T-helper 2 cell treated with Interferon-gamma antibody and Interleukin-4, amounts not matched to agents 5 μg/mL and 100 μg/mL, for 36 hours (primary cell): ENCODE measurements around the gene FRMD3.

ENCODE experiments used
- DNase-seq: peaks from one replicate; pipeline ENCODE4 v3.0.0; 2021; ENCODE audit warnings: low spot score
- H3K27ac Mint-ChIP-seq: one replicate; pipeline ENCODE4 v1.8.0; 2021; ENCODE audit warnings: mild to moderate bottlenecking, mixed read lengths
- H3K27me3 Mint-ChIP-seq: one replicate; pipeline ENCODE4 v1.8.0; 2021; ENCODE audit warnings: low read depth, mixed read lengths
- H3K36me3 Mint-ChIP-seq: one replicate; pipeline ENCODE4 v1.8.0; 2021; ENCODE audit warnings: low read depth, mixed read lengths
- H3K4me1 Mint-ChIP-seq: one replicate; pipeline ENCODE4 v1.8.0; 2021; ENCODE audit warnings: low read depth, mixed read lengths
- H3K4me3 Mint-ChIP-seq: one replicate; pipeline ENCODE4 v1.8.0; 2022; ENCODE audit warnings: mild to moderate bottlenecking, moderate library complexity, mixed read lengths
- H3K9me3 Mint-ChIP-seq: one replicate; pipeline ENCODE4 v1.8.0; 2021; ENCODE audit warnings: mixed read lengths

Gene FRMD3

GRCh38 chr9:83477120-83477519, 61.1 kb downstream of the FRMD3 start:
- Mint-ChIP-seq H3K4me1 (peaks cover 18% of the 10 kb centered on the region), H3K36me3 (peaks cover 3% of the 10 kb centered on the region), H3K4me3 (no peak overlapping the region), H3K9me3 (peaks cover 4% of the 10 kb centered on the region), H3K27ac (no peak overlapping the region), H3K27me3 (no peaks in the 10 kb centered on the region)
- DNase-seq: no peak

DNA sequence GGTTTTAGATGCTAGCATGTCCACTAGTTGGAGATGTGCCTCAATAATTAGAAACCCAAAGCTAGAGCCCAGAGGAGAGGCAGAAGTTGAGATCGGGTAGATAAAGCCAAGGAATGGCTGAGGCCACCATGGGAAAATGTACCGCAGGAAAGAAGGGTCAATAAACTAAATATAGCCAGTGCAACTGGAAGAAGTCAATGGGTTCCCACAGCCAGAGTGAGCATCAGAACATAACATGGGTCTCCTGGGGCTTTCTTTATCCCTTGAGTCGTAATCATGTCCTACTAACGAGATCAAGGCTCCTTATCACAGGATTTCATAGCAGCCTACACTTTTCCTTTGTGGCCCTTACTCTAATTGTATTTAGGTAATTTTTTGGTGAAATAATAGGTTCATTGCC, 61.7 kb downstream of the FRMD3 start:
- Mint-ChIP-seq H3K27ac (no peak overlapping the region), H3K9me3 (peaks cover 4% of the 10 kb centered on the region), H3K27me3 (no peaks in the 10 kb centered on the region), H3K4me3 (no peak overlapping the region), H3K36me3 (peaks cover 3% of the 10 kb centered on the region), H3K4me1 (peaks cover 18% of the 10 kb centered on the region)
- DNase-seq: no peak

DNA sequence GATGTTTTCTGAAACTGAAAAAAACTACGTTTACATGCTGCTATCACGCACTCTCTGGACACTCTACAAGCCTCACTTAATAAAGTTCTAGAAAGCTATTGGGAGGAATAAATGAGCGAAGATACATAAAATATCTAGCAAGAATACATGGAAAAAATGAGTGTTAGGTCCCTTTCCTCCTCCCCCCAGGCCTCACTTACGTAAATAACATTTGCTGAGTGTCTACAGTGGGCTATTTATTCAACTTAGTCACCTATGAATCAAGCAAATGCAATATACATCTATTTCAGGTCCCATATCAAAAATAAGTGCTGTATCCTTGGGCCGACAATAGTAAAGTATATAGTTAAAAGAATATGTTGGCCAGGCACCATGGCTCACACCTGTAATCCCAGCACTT, 62.5 kb downstream of the FRMD3 start:
- H3K27me3 Mint-ChIP-seq: peaks cover 6% of the 10 kb centered on the region
- H3K4me3 Mint-ChIP-seq: no peak overlapping the region
- no peak overlapping the region for H3K27ac Mint-ChIP-seq
- H3K9me3 Mint-ChIP-seq: peaks cover 4% of the 10 kb centered on the region
- peaks cover 3% of the 10 kb centered on the region for H3K36me3 Mint-ChIP-seq
- peaks cover 18% of the 10 kb centered on the region for H3K4me1 Mint-ChIP-seq
- DNase-seq: no peak

DNA sequence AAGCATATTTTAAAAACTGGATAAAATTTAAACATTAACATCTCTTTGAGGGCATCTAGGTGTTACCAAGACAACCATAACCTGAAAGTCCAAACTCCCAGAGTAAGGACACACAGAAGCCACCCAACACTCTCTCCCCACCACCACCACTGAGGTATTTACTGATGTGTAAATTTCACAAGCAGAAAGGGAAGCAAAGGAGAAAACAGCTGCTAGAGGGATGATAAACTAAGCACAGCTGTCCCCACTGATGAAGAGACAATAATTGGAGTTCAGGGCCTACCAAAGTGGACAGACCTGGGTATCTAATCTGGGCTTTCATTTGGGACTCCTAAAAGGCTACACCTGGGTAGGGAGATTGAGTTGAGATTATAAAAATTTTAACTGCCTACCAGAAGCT, 63.6 kb downstream of the FRMD3 start:
- Mint-ChIP-seq H3K36me3 (peaks cover 3% of the 10 kb centered on the region), H3K27ac (no peak overlapping the region)

GRCh38 chr9:83473488-83473971, 64.7 kb downstream of the FRMD3 start:
- H3K27ac Mint-ChIP-seq: peak overlapping the region; percentile 81
- H3K27me3 Mint-ChIP-seq: peaks cover 17% of the 10 kb centered on the region
- peaks cover 18% of the 10 kb centered on the region for H3K4me1 Mint-ChIP-seq
- peak overlapping the region; percentile 78 for H3K4me3 Mint-ChIP-seq
- DNase-seq: no peak
- peaks cover 3% of the 10 kb centered on the region for H3K36me3 Mint-ChIP-seq
- no peaks in the 10 kb centered on the region for H3K9me3 Mint-ChIP-seq

More for the DNA sequence above, 63.6 kb downstream of the FRMD3 start:
- Mint-ChIP-seq H3K27me3 (peaks cover 9% of the 10 kb centered on the region), H3K4me1 (peaks cover 18% of the 10 kb centered on the region), H3K9me3 (peaks cover 4% of the 10 kb centered on the region), H3K4me3 (no peak overlapping the region)
- no peak for DNase-seq

- Mint-ChIP-seq H3K9me3 (no peaks in the 10 kb centered on the region), H3K36me3 (peaks cover 3% of the 10 kb centered on the region), H3K27ac (peak overlapping the region; percentile 81), H3K27me3 (peaks cover 20% of the 10 kb centered on the region), H3K4me1 (peaks cover 18% of the 10 kb centered on the region), H3K4me3 (peak overlapping the region; percentile 78)
- DNase-seq: no peak
Observed at GRCh38 chr9:83472764-83473163, 65.4 kb downstream of the FRMD3 start.

DNA sequence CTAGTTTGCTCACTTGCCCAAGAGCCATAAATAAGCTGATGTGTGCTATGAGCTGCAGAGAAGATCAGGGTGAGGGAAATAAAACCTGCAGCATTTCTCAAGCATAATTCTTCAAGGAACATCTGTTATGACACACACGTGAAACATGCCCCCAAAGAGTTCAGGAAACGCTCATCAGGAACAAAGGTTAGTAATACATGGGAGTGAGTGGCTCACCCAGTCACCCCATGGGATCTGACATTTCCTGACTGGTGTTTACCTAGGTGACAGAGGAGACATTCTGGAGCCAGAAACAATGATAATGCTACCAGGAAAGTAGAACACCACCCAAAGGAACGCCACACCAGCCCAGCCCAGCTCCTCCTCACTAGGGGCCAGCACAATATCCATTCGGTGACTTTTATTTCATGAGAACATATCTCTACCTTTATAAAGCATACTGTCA, 66.0 kb downstream of the FRMD3 start:
- Mint-ChIP-seq H3K27ac (no peak overlapping the region), H3K36me3 (peaks cover 3% of the 10 kb centered on the region), H3K27me3 (peaks cover 20% of the 10 kb centered on the region), H3K9me3 (no peaks in the 10 kb centered on the region), H3K4me3 (no peak overlapping the region), H3K4me1 (peaks cover 18% of the 10 kb centered on the region)
- DNase-seq: no peak

- Mint-ChIP-seq H3K27ac (no peak overlapping the region), H3K27me3 (peaks cover 20% of the 10 kb centered on the region), H3K4me3 (no peak overlapping the region), H3K4me1 (peaks cover 18% of the 10 kb centered on the region), H3K9me3 (no peaks in the 10 kb centered on the region), H3K36me3 (peaks cover 3% of the 10 kb centered on the region)
- no peak for DNase-seq
Observed at GRCh38 chr9:83471241-83471640, 67.0 kb downstream of the FRMD3 start.

GRCh38 chr9:83469722-83470121, 68.5 kb downstream of the FRMD3 start:
- H3K4me1 Mint-ChIP-seq: peaks cover 18% of the 10 kb centered on the region
- peaks cover 20% of the 10 kb centered on the region for H3K27me3 Mint-ChIP-seq
- H3K36me3 Mint-ChIP-seq: peaks cover 3% of the 10 kb centered on the region
- no peak for DNase-seq
- no peaks in the 10 kb centered on the region for H3K9me3 Mint-ChIP-seq
- H3K4me3 Mint-ChIP-seq: no peak overlapping the region
- no peak overlapping the region for H3K27ac Mint-ChIP-seq

DNA sequence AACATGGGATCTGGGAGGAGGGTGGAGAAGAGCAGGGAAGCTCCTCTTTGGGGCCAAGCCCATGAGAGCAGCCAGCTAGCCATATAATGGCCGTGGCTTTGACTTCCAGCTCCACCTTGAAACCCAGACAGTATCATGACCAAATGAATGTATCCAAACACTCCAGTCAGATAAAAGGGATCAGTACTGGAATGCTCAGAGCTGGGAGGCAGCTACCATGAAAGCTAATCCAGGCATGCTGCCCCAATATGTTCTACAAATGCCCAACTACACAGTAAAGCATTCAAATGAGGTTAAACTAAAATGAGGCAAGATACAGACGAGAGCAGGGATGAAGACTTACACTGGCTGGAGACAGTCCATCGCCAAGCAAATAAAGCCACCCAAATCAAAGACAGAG, 69.4 kb downstream of the FRMD3 start:
- peaks cover 3% of the 10 kb centered on the region for H3K36me3 Mint-ChIP-seq
- H3K9me3 Mint-ChIP-seq: no peaks in the 10 kb centered on the region
- DNase-seq: no peak
- peaks cover 20% of the 10 kb centered on the region for H3K27me3 Mint-ChIP-seq
- no peak overlapping the region for H3K27ac Mint-ChIP-seq
- H3K4me3 Mint-ChIP-seq: no peak overlapping the region
- H3K4me1 Mint-ChIP-seq: peaks cover 11% of the 10 kb centered on the region

- H3K9me3 Mint-ChIP-seq: no peaks in the 10 kb centered on the region
- H3K36me3 Mint-ChIP-seq: no peaks in the 10 kb centered on the region
- no peak overlapping the region for H3K27ac Mint-ChIP-seq
- H3K4me1 Mint-ChIP-seq: no peaks in the 10 kb centered on the region
- no peak for DNase-seq
- H3K4me3 Mint-ChIP-seq: no peak overlapping the region
- peaks cover 20% of the 10 kb centered on the region for H3K27me3 Mint-ChIP-seq
Observed at GRCh38 chr9:83466877-83467276, 71.3 kb downstream of the FRMD3 start.

DNA sequence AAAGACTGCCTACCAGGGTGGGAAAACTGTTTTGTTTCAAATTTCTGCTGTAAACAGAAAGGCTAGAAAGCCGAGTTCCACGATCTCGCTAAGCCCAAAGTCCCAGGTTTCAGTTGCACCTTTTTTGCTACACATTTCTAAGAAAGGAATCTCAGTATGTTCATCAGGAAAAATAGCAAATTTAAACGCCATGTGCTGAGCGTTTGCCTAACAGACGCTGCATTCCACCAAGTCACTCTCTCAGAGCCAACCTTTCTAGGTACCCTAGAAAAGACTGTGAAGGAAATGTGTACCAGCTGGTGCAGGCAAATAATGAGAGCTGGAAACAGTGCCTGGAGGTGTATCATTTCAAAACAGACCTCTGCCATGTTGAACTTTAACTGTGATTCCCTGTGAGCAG, 71.8 kb downstream of the FRMD3 start:
- H3K4me3 Mint-ChIP-seq: no peak overlapping the region
- H3K27me3 Mint-ChIP-seq: peaks cover 20% of the 10 kb centered on the region
- H3K36me3 Mint-ChIP-seq: no peaks in the 10 kb centered on the region
- no peak overlapping the region for H3K27ac Mint-ChIP-seq
- no peaks in the 10 kb centered on the region for H3K4me1 Mint-ChIP-seq
- H3K9me3 Mint-ChIP-seq: no peaks in the 10 kb centered on the region
- no peak for DNase-seq

DNA sequence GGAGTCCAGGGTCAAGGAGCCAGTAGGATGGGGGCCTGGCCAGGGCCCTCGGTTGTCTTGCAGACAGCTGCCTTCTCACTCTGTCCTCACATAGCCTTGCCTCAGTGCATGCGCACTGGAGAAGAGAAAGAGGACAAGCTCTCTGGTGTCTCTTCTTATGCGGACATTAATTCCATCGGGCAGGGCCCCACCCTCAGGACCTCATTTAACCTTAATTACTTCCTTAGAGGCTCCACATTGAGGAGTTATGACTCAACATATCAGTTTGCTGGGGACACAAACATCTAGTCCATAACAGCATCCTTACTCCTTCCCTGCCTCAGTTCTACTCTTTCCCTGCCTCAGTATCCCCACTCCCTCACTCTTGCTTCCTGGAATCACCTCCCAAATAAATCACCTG, 78.4 kb downstream of the FRMD3 start:
- no peaks in the 10 kb centered on the region for H3K36me3 Mint-ChIP-seq
- no peaks in the 10 kb centered on the region for H3K9me3 Mint-ChIP-seq
- H3K4me3 Mint-ChIP-seq: no peak overlapping the region
- DNase-seq: no peak
- H3K27ac Mint-ChIP-seq: no peak overlapping the region
- H3K27me3 Mint-ChIP-seq: peaks cover 2% of the 10 kb centered on the region
- no peaks in the 10 kb centered on the region for H3K4me1 Mint-ChIP-seq

GRCh38 chr9:83458530-83458929, 79.7 kb downstream of the FRMD3 start:
- peaks cover 2% of the 10 kb centered on the region for H3K27me3 Mint-ChIP-seq
- H3K4me3 Mint-ChIP-seq: no peak overlapping the region
- DNase-seq: no peak
- no peaks in the 10 kb centered on the region for H3K4me1 Mint-ChIP-seq
- no peaks in the 10 kb centered on the region for H3K9me3 Mint-ChIP-seq
- H3K36me3 Mint-ChIP-seq: no peaks in the 10 kb centered on the region
- H3K27ac Mint-ChIP-seq: no peak overlapping the region

DNA sequence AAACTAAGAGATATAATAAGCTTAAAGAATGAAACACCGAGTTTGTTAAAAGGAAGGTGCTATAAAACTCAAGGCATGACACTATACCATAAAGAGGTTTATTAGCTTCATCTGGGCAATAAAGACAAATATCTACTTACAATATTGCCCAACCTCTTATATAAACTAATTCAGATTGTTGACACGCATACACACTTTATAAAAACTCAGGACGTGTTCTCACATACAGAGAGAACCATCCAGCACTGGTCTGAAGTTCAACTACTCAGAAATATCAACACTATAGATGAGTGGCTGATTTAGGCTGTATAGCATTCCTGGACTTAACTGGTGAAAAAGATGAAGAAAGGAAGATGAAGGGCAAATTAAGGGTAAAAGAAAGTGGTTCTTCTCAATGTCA, 81.2 kb downstream of the FRMD3 start:
- H3K4me1 Mint-ChIP-seq: no peaks in the 10 kb centered on the region

More for the DNA sequence above, 81.2 kb downstream of the FRMD3 start:
- H3K36me3 Mint-ChIP-seq: no peaks in the 10 kb centered on the region
- H3K4me3 Mint-ChIP-seq: no peak overlapping the region
- H3K27me3 Mint-ChIP-seq: peaks cover 2% of the 10 kb centered on the region
- no peak overlapping the region for H3K27ac Mint-ChIP-seq
- no peak for DNase-seq
- no peaks in the 10 kb centered on the region for H3K9me3 Mint-ChIP-seq
